Measurements from ENCODE around the gene CTBP2. TPM values are rescaled to one million over a fixed set of nuclear protein-coding genes. Genes with fewer than 3 reads are reported as not detected.

Gene CTBP2
- total and polyA plus RNA-seq, 4 donors, result 32.4 to 85.7 (median 68.7) TPM

GRCh38 chr10:125146791-125147579, 13.4 kb downstream of the CTBP2 start:
- no peak overlapping the region for H3K4me3 ChIP-seq (ENCODE audit: low read length in 2 of 2)
- ATAC-seq (ENCODE audit: low FRiP score), result peak; percentile 20
- DNase-seq, result peak in 1 of 2 donors; percentile 28

GRCh38 chr10:125145636-125146035, 14.7 kb downstream of the CTBP2 start:
- DNase-seq (no peak), ATAC-seq (ENCODE audit: low FRiP score) (no peak)
- Histone ChIP-seq H3K27ac (ENCODE audit: low read depth in 1 of 2, low read length in 2 of 2) (no peak overlapping the region), H3K4me1 (ENCODE audit: control insufficient read depth in 1 of 2, insufficient read depth in 2 of 2, low read length in 2 of 2) (no peaks in the 10 kb centered on the region), H3K4me3 (ENCODE audit: low read length in 2 of 2) (no peak overlapping the region), H3K36me3 (ENCODE audit: control insufficient read depth in 1 of 2, insufficient read depth in 2 of 2, low read length in 1 of 2) (no peaks in the 10 kb centered on the region), H3K27me3 (ENCODE audit: control insufficient read depth in 1 of 2, insufficient read depth in 2 of 2, low read length in 1 of 2) (no peaks in the 10 kb centered on the region), H3K9me3 (ENCODE audit: control insufficient read depth, low read length) (no peaks in the 10 kb centered on the region)
- WGBS, 2 donors, result 52 to 66% methylated on average over 5 of the region's 5 CpGs
- intact Hi-C loops (cut with DNase I), result loop anchor here (5.0 kb wide), 2 partner anchors 53 to 58 kb away; no protein-coding TSS in a partner anchor

More at GRCh38 chr10:125146791-125147579, 13.4 kb downstream of the CTBP2 start:
- Histone ChIP-seq H3K36me3 (ENCODE audit: control insufficient read depth in 1 of 2, insufficient read depth in 2 of 2, low read length in 1 of 2) (no peaks in the 10 kb centered on the region), H3K9me3 (ENCODE audit: control insufficient read depth, low read length) (no peaks in the 10 kb centered on the region), H3K27ac (ENCODE audit: low read depth in 1 of 2, low read length in 2 of 2) (peak overlapping the region; percentile 53 to 78), H3K4me1 (ENCODE audit: control insufficient read depth in 1 of 2, insufficient read depth in 2 of 2, low read length in 2 of 2) (peaks cover 0 to 3% of the 10 kb centered on the region in 2 donors), H3K27me3 (ENCODE audit: control insufficient read depth in 1 of 2, insufficient read depth in 2 of 2, low read length in 1 of 2) (no peaks in the 10 kb centered on the region)
- intact Hi-C loops (cut with DNase I), result loop anchor here (5.0 kb wide), 2 partner anchors 55 to 60 kb away; no protein-coding TSS in a partner anchor
- WGBS, 2 donors, result 14 to 15% methylated on average over 13 of the region's 13 CpGs

DNA sequence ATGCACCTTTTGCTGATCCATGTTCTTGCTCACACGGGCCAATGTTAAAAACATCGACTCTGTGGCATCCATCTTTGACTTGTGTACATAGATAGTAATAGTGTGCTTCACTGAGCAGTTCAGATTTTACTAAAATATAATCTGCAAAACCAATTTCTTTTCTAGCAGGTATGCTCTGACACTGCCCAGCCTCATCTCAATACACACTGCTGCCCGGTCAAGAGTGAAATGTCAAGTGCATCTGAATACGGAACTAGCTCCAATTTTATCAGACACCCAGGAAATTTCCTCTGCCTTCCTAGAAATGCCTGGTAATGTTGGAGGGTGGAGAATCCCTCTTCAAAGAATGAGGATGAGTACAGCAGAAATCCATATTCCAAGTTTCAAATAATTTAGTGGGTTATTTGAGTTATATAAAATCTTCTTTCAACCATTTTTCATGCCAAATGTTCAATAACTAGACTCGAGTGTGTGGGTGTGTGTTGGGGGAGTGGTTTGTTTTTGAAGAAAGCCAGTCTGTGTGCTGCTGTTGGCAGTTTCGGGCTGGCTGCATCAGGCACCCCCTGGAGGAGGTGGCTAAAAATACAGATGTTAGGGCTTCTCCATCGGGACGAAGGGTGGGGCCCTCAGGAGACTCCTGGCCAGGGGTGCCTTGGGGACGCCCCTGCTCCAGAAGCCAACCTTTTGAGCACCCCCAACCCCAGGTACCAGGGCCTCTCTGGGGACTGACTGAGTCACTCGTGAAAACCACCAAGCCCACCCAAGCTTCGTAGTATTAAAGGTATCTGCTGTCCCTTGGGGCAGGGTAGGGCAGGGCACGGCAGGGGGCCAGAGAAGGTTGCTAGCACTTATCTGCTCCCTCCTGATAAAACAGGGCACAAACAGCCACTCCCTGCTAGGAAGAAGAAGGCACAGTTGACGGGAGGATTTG, 15.4 kb downstream of the CTBP2 start:
- intact Hi-C loops (cut with DNase I), result loop anchor here (5.0 kb wide), 2 partner anchors 53 to 58 kb away; no protein-coding TSS in a partner anchor
- Histone ChIP-seq H3K4me1 (ENCODE audit: control insufficient read depth in 1 of 2, insufficient read depth in 2 of 2, low read length in 2 of 2) (no peaks in the 10 kb centered on the region), H3K4me3 (ENCODE audit: low read length in 2 of 2) (no peak overlapping the region), H3K27ac (ENCODE audit: low read depth in 1 of 2, low read length in 2 of 2) (no peak overlapping the region), H3K27me3 (ENCODE audit: control insufficient read depth in 1 of 2, insufficient read depth in 2 of 2, low read length in 1 of 2) (no peaks in the 10 kb centered on the region), H3K36me3 (ENCODE audit: control insufficient read depth in 1 of 2, insufficient read depth in 2 of 2, low read length in 1 of 2) (no peaks in the 10 kb centered on the region), H3K9me3 (ENCODE audit: control insufficient read depth, low read length) (no peaks in the 10 kb centered on the region)
- peak in 1 of 2 donors; percentile 77 for DNase-seq
- 19 to 28% methylated on average over 13 of the region's 13 CpGs for WGBS, 2 donors
- no peak for ATAC-seq (ENCODE audit: low FRiP score)

DNA sequence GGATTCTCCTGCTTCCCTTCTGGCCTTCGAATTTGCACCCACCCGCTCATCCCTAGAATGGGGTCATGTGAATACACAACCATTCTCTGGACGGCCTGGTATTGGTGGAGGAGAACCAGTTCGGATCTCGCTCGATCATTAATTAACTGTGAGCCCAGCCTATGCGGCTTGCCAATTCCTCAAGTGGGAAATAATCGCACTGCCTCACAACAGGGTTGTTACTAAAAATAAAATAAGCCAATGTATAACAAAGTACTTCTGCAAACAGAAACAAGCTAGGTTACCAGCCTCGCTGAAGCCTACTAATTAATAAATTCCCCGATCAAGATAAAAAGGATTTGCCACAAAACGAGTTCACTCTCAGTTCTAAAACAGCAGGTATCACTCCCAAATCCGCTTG, 16.2 kb downstream of the CTBP2 start:
- no peak overlapping the region for H3K27ac ChIP-seq (ENCODE audit: low read depth in 1 of 2, low read length in 2 of 2)
- no peak overlapping the region for H3K4me3 ChIP-seq (ENCODE audit: low read length in 2 of 2)
- peak in 1 of 2 donors; percentile 4 for DNase-seq
- H3K4me1 ChIP-seq (ENCODE audit: control insufficient read depth in 1 of 2, insufficient read depth in 2 of 2, low read length in 2 of 2), result no peaks in the 10 kb centered on the region
- intact Hi-C loops (cut with DNase I), result no loop called here
- H3K36me3 ChIP-seq (ENCODE audit: control insufficient read depth in 1 of 2, insufficient read depth in 2 of 2, low read length in 1 of 2), result no peaks in the 10 kb centered on the region
- no peaks in the 10 kb centered on the region for H3K9me3 ChIP-seq (ENCODE audit: control insufficient read depth, low read length)
- no peaks in the 10 kb centered on the region for H3K27me3 ChIP-seq (ENCODE audit: control insufficient read depth in 1 of 2, insufficient read depth in 2 of 2, low read length in 1 of 2)
- ATAC-seq (ENCODE audit: low FRiP score), result no peak
- WGBS, 2 donors, result 26 to 32% methylated on average over 12 of the region's 12 CpGs

DNA sequence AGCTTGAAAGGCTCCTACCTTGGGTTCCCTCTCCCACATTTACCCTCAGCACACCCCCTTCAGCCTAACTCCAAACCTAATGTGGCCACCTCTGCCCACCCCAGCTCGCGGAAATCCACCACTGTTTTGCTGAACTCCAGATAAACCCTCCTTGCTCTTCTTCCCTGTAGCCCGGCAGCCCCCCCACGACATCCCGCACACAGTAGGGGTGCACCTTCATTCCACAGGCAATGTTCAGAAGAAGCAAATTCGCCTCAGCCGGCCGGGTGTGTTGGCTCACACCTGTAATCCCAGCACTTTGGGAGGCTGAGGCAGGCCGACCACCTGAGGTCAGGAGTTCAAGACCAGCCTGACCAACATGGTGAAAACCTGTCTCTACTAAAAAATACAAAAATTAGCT, 17.4 kb downstream of the CTBP2 start:
- DNase-seq (peak in 1 of 2 donors; percentile 74), ATAC-seq (ENCODE audit: low FRiP score) (no peak)
- Histone ChIP-seq H3K9me3 (ENCODE audit: control insufficient read depth, low read length) (no peaks in the 10 kb centered on the region), H3K36me3 (ENCODE audit: control insufficient read depth in 1 of 2, insufficient read depth in 2 of 2, low read length in 1 of 2) (no peaks in the 10 kb centered on the region), H3K27ac (ENCODE audit: low read depth in 1 of 2, low read length in 2 of 2) (no peak overlapping the region), H3K27me3 (ENCODE audit: control insufficient read depth in 1 of 2, insufficient read depth in 2 of 2, low read length in 1 of 2) (no peaks in the 10 kb centered on the region), H3K4me3 (ENCODE audit: low read length in 2 of 2) (no peak overlapping the region), H3K4me1 (ENCODE audit: control insufficient read depth in 1 of 2, insufficient read depth in 2 of 2, low read length in 2 of 2) (no peaks in the 10 kb centered on the region)
- intact Hi-C loops (cut with DNase I), result no loop called here
- 85 to 87% methylated on average over 9 of the region's 9 CpGs for WGBS, 2 donors

DNA sequence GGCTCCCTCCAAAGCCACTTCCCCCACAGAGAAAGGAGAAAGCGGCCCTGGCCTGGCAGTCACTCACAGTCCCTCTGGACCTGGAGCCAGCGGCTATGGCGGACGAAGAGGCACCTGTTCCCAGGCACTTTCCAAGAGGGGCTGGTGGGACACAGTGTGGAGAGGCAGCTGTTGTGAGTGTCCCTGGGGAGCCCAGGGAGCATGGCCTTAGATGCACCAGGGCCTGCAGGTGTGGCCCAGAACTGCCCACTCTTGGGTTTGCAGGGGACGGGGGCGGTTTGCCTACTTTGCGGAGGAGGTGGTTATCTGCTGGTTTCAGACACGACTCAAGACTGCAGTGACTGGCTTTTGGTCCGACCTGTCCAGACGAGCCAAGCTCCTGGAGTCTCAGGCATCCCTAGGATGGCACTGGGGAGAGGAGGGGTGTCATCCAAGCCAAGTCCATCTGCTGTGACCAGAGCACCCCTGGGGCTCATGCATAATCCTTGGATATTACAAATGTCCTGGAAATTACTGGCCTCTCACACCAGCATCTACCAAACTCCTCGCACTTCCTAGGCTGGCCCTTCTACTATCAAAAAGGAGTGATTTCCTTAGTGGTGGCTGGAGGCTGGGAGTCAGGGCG, 18.4 kb downstream of the CTBP2 start:
- ATAC-seq (ENCODE audit: low FRiP score) (no peak), DNase-seq (peak in 1 of 2 donors; percentile 69)
- 84 to 87% methylated on average over 12 of the region's 12 CpGs for WGBS, 2 donors
- H3K27me3 ChIP-seq (ENCODE audit: control insufficient read depth in 1 of 2, insufficient read depth in 2 of 2, low read length in 1 of 2), result no peaks in the 10 kb centered on the region
- no peaks in the 10 kb centered on the region for H3K4me1 ChIP-seq (ENCODE audit: control insufficient read depth in 1 of 2, insufficient read depth in 2 of 2, low read length in 2 of 2)
- no peaks in the 10 kb centered on the region for H3K9me3 ChIP-seq (ENCODE audit: control insufficient read depth, low read length)
- intact Hi-C loops (cut with DNase I), result no loop called here
- H3K4me3 ChIP-seq (ENCODE audit: low read length in 2 of 2), result no peak overlapping the region
- H3K36me3 ChIP-seq (ENCODE audit: control insufficient read depth in 1 of 2, insufficient read depth in 2 of 2, low read length in 1 of 2), result no peaks in the 10 kb centered on the region
- H3K27ac ChIP-seq (ENCODE audit: low read depth in 1 of 2, low read length in 2 of 2), result no peak overlapping the region

DNA sequence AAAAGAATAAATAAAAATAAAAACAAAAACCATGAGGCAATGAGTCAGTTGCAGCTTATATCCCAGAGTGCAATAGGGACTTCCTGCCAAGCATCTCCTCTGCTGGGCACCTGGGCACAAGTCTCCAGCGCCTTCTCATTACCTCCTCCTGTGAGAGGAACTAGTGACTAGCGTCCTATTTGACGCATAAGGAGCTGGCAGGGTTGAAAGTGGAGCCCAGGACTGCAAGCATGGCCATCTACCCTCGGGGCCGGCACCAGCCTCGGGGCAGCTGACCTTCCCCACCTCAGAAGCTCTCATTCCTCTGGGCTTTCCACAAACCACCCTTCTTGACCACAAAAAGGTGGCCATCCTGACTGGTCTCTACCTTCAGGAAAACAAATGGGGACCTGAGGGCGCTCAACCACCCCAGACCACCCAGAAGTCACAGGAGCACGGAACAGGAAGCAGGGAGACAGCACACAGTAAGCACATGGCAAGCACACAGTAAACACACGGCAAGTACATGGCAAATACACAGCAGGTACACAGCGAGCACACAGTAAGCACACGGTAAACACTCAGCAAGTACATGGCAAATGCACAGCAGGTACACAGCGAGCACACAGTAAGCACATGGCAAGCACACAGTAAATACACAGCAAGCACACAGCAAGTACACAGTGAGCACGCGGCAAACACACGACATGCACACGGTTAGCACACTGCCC, 19.1 kb downstream of the CTBP2 start:
- Histone ChIP-seq H3K4me3 (ENCODE audit: low read length in 2 of 2) (no peak overlapping the region), H3K36me3 (ENCODE audit: control insufficient read depth in 1 of 2, insufficient read depth in 2 of 2, low read length in 1 of 2) (no peaks in the 10 kb centered on the region), H3K27me3 (ENCODE audit: control insufficient read depth in 1 of 2, insufficient read depth in 2 of 2, low read length in 1 of 2) (no peaks in the 10 kb centered on the region), H3K9me3 (ENCODE audit: control insufficient read depth, low read length) (no peaks in the 10 kb centered on the region), H3K27ac (ENCODE audit: low read depth in 1 of 2, low read length in 2 of 2) (no peak overlapping the region), H3K4me1 (ENCODE audit: control insufficient read depth in 1 of 2, insufficient read depth in 2 of 2, low read length in 2 of 2) (no peaks in the 10 kb centered on the region)
- WGBS, 2 donors, result 88 to 90% methylated on average over 16 of the region's 16 CpGs
- DNase-seq, result peak in 1 of 2 donors; percentile 39
- no peak for ATAC-seq (ENCODE audit: low FRiP score)
- intact Hi-C loops (cut with DNase I), result no loop called here

- intact Hi-C loops (cut with DNase I), result no loop called here
- ATAC-seq (ENCODE audit: low FRiP score) (no peak), DNase-seq (no peak)
- H3K4me3 ChIP-seq (ENCODE audit: low read length in 2 of 2), result no peak overlapping the region
- WGBS, 2 donors, result 85 to 86% methylated on average over 11 of the region's 11 CpGs
- no peaks in the 10 kb centered on the region for H3K27me3 ChIP-seq (ENCODE audit: control insufficient read depth in 1 of 2, insufficient read depth in 2 of 2, low read length in 1 of 2)
- H3K36me3 ChIP-seq (ENCODE audit: control insufficient read depth in 1 of 2, insufficient read depth in 2 of 2, low read length in 1 of 2), result no peaks in the 10 kb centered on the region
- H3K4me1 ChIP-seq (ENCODE audit: control insufficient read depth in 1 of 2, insufficient read depth in 2 of 2, low read length in 2 of 2), result no peaks in the 10 kb centered on the region
- no peaks in the 10 kb centered on the region for H3K9me3 ChIP-seq (ENCODE audit: control insufficient read depth, low read length)
- H3K27ac ChIP-seq (ENCODE audit: low read depth in 1 of 2, low read length in 2 of 2), result no peak overlapping the region
Observed at GRCh38 chr10:125140151-125140550, 20.2 kb downstream of the CTBP2 start.

Data from aorta (tissue), 5 donors.